Neural crest cell (in vitro differentiated cells): ENCODE results near the gene KANK4. TPM values are rescaled to one million over a fixed set of nuclear protein-coding genes. Genes with fewer than 3 reads are reported as not detected.

ENCODE experiments used
- DNase-seq: peaks from one replicate; pipeline ENCODE4 v3.0.0; 2021; ENCODE audit warnings: low read depth, mixed read lengths, low spot score
- H3K27ac Mint-ChIP-seq: one replicate; pipeline ENCODE4 v1.8.0; 2021; ENCODE audit warnings: mild to moderate bottlenecking, mixed read lengths; ENCODE audit not compliant: unreplicated experiment
- H3K27me3 Mint-ChIP-seq: 2 replicates; pipeline ENCODE4 v1.8.0; 2021; ENCODE audit warnings: low read depth, mild to moderate bottlenecking, mixed read lengths
- H3K36me3 Mint-ChIP-seq: 2 replicates; pipeline ENCODE4 v1.8.0; 2021; ENCODE audit warnings: low read depth, mild to moderate bottlenecking, mixed read lengths
- H3K4me1 Mint-ChIP-seq: 2 replicates; pipeline ENCODE4 v1.8.0; 2021; ENCODE audit warnings: mixed read lengths
- H3K4me3 Mint-ChIP-seq: one replicate; pipeline ENCODE4 v1.8.0; 2021; ENCODE audit warnings: mild to moderate bottlenecking, mixed read lengths
- H3K9me3 Mint-ChIP-seq: 2 replicates; pipeline ENCODE4 v1.8.0; 2021; ENCODE audit warnings: mixed read lengths
- total RNA-seq: library from RNA; stranded (reverse); gene quantifications from 2 replicates; pipeline ENCODE4 v1.2.1, GENCODE V29; 2021
- TF ChIP-seq, protein P1 (sequence below): fragments of 200-600 bp; sonication (generic); conservative IDR thresholded peaks from 2 replicates; pipeline ENCODE4 v1.5.0; 2021; ENCODE audit warnings: antibody characterized with exemption, mild to moderate bottlenecking

The KANK4 gene
- total RNA-seq, 1 donor from 2014 or later = 5.4 TPM

DNA sequence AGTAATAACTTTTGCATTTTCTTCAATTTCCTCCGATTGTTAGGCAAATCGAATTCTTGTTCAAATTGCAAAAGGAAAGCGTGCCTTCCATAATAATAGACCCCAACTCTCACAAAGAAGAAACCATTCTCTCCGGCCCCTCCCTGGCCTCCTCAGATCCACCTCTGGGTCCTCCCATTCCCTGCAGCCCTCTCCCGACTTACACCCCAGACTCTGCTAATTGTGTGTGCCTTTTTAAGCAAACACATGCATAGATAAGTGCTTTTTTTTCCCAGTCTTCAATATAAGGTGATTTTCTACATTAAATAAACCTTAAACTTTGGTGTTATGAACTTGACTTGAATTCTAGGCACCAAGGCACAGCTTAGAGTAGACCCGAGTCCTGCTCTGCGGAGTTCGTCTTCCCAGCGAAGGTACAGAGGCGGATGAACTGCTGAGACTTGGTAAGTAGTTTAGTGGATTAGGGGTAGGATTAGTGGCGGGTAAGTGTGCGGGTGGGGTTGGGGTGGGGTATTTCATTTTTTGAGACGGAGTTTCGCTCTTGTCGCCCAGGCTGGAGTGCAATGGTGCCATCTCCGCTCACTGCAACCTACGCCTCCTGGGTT, 123.0 kb downstream of the KANK4 start:
- H3K4me1 Mint-ChIP-seq = peaks cover 32% of the 10 kb centered on the region

DNA sequence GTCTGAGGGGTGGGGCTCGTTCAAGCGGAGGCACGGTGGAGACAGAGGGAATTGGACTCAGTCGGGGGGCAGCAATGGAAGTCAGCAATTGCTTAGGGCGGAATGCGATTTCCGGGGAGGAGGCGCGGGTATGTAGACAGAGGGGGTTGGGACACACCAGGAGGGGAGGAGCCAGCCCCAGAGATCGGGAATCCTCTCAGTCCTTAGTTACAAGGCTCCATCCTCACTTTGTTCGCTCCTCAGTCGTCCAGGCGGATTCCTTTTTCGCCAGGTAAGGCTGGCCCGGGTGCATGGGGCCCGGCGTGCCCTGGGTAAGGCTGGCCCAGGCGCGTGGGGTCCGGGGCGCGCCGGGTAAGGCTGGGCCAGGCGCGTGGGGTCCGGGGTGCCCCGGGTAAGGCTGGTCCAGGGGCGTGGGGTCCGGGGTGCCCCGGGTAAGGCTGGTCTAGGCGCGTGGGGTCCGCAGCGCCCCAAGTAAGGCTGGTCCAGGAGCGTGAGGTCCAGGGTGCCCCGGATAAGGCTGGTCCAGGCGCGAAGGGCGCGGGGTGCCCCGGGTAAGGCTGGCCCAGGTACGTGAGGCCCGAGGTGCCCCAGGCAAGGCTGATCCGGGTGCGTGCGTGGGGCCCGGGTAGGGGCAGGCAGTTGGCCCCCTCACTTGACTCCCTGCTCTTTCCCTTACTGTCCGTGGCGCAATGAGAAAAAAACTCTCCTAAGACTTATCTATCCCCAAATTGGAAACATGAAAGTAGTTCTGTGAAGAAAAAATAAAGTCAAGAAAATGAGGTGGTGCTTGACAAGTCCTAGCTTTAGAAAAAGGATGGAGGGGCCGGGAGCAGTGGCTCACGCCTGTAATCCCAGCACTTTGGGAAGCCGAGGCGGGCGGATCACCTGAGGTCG, 124.3 kb downstream of the KANK4 start, which contains the start of gene L1TD1:
Gene L1TD1 (plus strand): TSS at position 199 of the 894 bp plus-strand sequence. CDS start 11,780 bp downstream, outside the sequence.
- Mint-ChIP-seq H3K4me3 (peak within 1 kb of the TSS; percentile 91), H3K4me1 (peaks cover 32% of the 10 kb centered on the region), H3K27me3 (peaks cover 61% of the 10 kb centered on the region), H3K9me3 (peaks cover 5% of the 10 kb centered on the region), H3K36me3 (peaks cover 4% of the 10 kb centered on the region), H3K27ac (peak within 1 kb of the TSS; percentile 87)
- peak; percentile 41 for DNase-seq
- TF ChIP-seq, protein P1, sequence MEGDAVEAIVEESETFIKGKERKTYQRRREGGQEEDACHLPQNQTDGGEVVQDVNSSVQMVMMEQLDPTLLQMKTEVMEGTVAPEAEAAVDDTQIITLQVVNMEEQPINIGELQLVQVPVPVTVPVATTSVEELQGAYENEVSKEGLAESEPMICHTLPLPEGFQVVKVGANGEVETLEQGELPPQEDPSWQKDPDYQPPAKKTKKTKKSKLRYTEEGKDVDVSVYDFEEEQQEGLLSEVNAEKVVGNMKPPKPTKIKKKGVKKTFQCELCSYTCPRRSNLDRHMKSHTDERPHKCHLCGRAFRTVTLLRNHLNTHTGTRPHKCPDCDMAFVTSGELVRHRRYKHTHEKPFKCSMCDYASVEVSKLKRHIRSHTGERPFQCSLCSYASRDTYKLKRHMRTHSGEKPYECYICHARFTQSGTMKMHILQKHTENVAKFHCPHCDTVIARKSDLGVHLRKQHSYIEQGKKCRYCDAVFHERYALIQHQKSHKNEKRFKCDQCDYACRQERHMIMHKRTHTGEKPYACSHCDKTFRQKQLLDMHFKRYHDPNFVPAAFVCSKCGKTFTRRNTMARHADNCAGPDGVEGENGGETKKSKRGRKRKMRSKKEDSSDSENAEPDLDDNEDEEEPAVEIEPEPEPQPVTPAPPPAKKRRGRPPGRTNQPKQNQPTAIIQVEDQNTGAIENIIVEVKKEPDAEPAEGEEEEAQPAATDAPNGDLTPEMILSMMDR = no peak

More for the DNA sequence above, 123.0 kb downstream of the KANK4 start:
- TF ChIP-seq, protein P1 = no peak
- peaks cover 4% of the 10 kb centered on the region for H3K36me3 Mint-ChIP-seq
- H3K27me3 Mint-ChIP-seq = peaks cover 61% of the 10 kb centered on the region
- peak overlapping the region; percentile 91 for H3K4me3 Mint-ChIP-seq
- no peak for DNase-seq
- no peak overlapping the region for H3K27ac Mint-ChIP-seq
- H3K9me3 Mint-ChIP-seq = peaks cover 5% of the 10 kb centered on the region

DNA sequence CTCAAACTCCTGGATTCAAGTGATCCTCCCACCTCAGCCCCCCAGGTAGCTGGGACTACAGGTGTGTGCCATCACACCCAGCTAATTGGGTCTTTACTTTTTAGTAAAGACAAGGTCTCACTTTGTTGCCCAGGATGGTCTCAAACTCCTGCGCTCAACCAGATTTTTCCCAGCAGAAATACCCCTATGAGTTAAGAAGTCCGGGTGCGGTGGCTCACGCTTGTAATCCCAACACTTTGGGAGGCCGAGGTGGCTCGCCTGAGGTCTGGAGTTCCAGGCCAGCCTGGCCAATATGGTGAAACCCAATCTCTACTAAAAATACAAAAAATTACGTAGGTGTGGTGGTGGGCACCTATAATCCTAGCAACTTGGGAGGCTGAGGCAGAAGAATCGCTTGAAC, 131.1 kb downstream of the KANK4 start:
- Mint-ChIP-seq H3K36me3 (no peaks in the 10 kb centered on the region), H3K9me3 (no peaks in the 10 kb centered on the region), H3K4me1 (peaks cover 8% of the 10 kb centered on the region), H3K27me3 (peaks cover 2% of the 10 kb centered on the region), H3K27ac (no peak overlapping the region), H3K4me3 (no peak overlapping the region)
- TF ChIP-seq, protein P1 = no peak
- no peak for DNase-seq

DNA sequence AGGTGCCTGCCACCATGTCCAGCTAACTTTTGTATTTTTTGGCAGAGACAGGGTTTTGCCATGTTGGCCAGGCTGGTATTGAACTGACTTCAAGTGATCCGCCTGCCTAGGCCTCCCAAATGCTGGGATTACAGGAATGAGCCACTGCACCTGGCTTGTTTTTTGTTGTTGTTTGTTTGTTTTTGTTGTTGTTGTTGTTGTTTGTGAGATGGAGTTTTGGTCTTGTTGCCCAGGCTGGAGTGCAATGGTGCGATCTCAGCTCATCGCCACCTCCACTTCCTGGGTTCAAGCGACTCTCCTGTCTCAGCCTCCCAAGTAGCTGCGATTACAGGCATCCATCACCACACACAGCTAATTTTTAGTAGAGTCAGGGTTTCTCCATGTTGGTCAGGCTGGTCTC, 131.7 kb downstream of the KANK4 start:
- no peak overlapping the region for H3K27ac Mint-ChIP-seq
- no peaks in the 10 kb centered on the region for H3K27me3 Mint-ChIP-seq
- TF ChIP-seq, protein P1 = no peak
- H3K9me3 Mint-ChIP-seq = no peaks in the 10 kb centered on the region
- no peak for DNase-seq
- no peak overlapping the region for H3K4me3 Mint-ChIP-seq
- no peaks in the 10 kb centered on the region for H3K36me3 Mint-ChIP-seq
- H3K4me1 Mint-ChIP-seq = peaks cover 14% of the 10 kb centered on the region

Other genes starting within 250 kb of the KANK4 start
- 10.1 and 11.5 TPM in 2 replicates for gene L1TD1, start 124.6 kb downstream of the KANK4 start, total RNA-seq
- gene USP1, start 117.6 kb upstream of the KANK4 start, total RNA-seq = 70.0 and 71.4 TPM in 2 replicates